ENCODE data around the gene GATD1. TPM values are rescaled to one million over a fixed set of nuclear protein-coding genes. Genes with fewer than 3 reads are reported as not detected.

GATD1 gene
- total and polyA plus RNA-seq, 2 donors = 13.0 to 31.2 TPM

DNA sequence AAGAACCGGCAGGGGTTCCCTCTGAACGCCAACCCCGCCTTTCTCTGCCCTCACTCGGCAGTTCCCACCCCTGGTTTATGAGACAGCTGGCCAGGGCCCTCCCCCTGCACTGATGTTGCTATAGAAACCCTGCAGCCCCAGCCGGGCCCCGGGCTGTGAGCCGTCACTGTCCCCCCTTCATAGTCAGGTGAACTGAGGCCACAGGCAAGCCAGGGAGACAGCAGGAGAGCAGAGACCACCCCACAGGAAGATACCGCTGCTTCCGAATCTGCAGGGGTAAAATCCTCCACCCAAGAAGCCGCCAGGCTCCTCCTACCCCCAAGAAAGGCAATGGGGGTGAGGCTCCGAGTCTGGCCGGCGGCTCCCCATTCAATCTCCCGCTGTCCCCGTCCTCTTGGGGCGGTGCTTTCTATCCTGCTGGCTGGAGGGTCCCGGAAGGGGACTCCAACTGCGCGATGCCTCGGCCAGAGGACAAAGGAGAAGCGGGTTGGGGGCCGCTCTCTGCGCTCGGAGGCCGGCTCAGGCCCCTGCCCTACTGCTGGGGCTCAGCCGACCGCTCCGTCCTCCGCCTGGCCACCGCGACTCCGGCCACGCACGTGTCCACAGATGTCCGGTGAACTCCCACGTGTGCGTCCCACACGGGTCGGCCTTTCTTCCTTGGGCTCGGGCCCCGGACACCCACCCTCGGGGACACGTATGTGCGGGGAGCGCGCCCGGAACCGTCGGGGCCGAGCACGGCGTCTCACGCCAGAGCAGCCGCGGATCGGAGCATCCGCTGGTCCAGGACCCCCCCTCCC is 20.2 kb upstream of the GATD1 start:
- Histone ChIP-seq H3K27me3 (ENCODE audit: control insufficient read depth in 2 of 2, insufficient read depth in 1 of 2, low read length in 1 of 2) (no peaks in the 10 kb centered on the region), H3K36me3 (ENCODE audit: control insufficient read depth in 2 of 2, insufficient read depth in 2 of 2, low read length in 1 of 2) (peaks cover 35 to 54% of the 10 kb centered on the region in 2 donors), H3K9me3 (ENCODE audit: control insufficient read depth in 2 of 2, insufficient read depth in 1 of 2, low read length in 1 of 2) (peaks cover 0 to 3% of the 10 kb centered on the region in 2 donors), H3K4me3 (ENCODE audit: low read length in 2 of 2) (peak overlapping the region; percentile 81 to 82), H3K27ac (ENCODE audit: low read depth in 1 of 2, low read length in 1 of 2) (peak overlapping the region; percentile 90 to 92), H3K4me1 (ENCODE audit: control insufficient read depth in 2 of 2, insufficient read depth in 2 of 2, low read length in 2 of 2) (peaks cover 21 to 32% of the 10 kb centered on the region in 2 donors)
- DNase-seq (ENCODE audit: low read depth in 6 of 9, low spot score in 9 of 9) = peak in 6 of 9 donors; percentile 52 to 85 (median 70)
- WGBS = under 1% methylated on average over 57 of the region's 57 CpGs

- Histone ChIP-seq H3K4me1 (ENCODE audit: control insufficient read depth in 2 of 2, insufficient read depth in 2 of 2, low read length in 2 of 2) (peaks cover 21 to 31% of the 10 kb centered on the region in 2 donors), H3K27me3 (ENCODE audit: control insufficient read depth in 2 of 2, insufficient read depth in 1 of 2, low read length in 1 of 2) (no peaks in the 10 kb centered on the region), H3K36me3 (ENCODE audit: control insufficient read depth in 2 of 2, insufficient read depth in 2 of 2, low read length in 1 of 2) (peaks cover 34 to 53% of the 10 kb centered on the region in 2 donors), H3K27ac (ENCODE audit: low read depth in 1 of 2, low read length in 1 of 2) (peak overlapping the region; percentile 90 to 92), H3K9me3 (ENCODE audit: control insufficient read depth in 2 of 2, insufficient read depth in 1 of 2, low read length in 1 of 2) (peaks cover 0 to 3% of the 10 kb centered on the region in 2 donors), H3K4me3 (ENCODE audit: low read length in 2 of 2) (peak overlapping the region; percentile 81 to 82)
- DNase-seq (ENCODE audit: low read depth in 6 of 9, low spot score in 9 of 9) = no peak
- 38% methylated on average over 18 of the region's 18 CpGs for WGBS
Observed at GRCh38 chr11:796565-797295, 19.4 kb upstream of the GATD1 start.

DNA sequence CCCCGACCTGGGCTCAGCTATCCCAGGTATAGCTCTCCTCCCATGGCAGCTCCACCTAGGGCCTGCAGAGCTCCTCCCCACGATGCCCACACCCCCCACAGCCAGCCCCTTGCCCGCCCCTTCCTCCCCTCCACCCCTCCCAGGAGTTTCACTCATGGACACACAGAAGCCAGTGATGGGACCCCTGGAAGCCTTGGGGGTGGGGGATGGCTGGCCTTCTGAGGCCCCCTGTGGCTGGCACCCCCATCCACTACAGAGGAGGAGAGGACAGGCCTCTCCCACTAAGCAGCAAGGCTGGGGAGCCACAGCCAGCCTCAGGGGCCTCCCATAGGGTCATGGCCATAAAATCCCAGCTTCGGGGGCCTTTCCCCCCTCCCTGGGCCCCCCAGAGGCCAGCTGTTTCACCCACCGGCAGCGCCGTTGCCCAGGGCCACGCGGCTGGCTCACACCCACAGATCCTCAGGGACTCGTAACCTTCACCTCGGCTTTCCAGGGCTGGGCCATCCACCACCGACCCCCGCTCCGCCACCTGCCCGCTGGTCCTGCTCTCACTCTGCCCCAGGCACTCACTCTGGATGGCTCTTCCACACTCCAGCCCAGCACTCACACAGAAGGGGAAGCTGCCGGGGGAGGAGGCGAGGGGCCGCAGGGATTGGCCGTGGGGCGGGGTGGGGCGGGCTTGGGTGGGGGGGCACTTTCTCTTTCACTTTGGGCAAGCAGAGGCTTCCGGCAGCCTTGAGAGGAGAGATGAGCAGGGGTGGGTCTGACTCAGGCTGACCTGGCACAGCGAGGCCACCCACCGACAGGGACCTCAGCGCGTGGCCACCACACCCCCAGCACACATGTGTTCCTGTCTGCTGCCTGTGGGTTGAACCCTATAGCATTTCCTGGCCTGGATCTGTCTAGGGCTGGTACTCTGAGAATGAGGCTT is 18.6 kb upstream of the GATD1 start:
- WGBS = 7% methylated on average over 26 of the region's 26 CpGs
- Histone ChIP-seq H3K36me3 (ENCODE audit: control insufficient read depth in 2 of 2, insufficient read depth in 2 of 2, low read length in 1 of 2) (peaks cover 30 to 54% of the 10 kb centered on the region in 2 donors), H3K9me3 (ENCODE audit: control insufficient read depth in 2 of 2, insufficient read depth in 1 of 2, low read length in 1 of 2) (peaks cover 0 to 3% of the 10 kb centered on the region in 2 donors)

DNA sequence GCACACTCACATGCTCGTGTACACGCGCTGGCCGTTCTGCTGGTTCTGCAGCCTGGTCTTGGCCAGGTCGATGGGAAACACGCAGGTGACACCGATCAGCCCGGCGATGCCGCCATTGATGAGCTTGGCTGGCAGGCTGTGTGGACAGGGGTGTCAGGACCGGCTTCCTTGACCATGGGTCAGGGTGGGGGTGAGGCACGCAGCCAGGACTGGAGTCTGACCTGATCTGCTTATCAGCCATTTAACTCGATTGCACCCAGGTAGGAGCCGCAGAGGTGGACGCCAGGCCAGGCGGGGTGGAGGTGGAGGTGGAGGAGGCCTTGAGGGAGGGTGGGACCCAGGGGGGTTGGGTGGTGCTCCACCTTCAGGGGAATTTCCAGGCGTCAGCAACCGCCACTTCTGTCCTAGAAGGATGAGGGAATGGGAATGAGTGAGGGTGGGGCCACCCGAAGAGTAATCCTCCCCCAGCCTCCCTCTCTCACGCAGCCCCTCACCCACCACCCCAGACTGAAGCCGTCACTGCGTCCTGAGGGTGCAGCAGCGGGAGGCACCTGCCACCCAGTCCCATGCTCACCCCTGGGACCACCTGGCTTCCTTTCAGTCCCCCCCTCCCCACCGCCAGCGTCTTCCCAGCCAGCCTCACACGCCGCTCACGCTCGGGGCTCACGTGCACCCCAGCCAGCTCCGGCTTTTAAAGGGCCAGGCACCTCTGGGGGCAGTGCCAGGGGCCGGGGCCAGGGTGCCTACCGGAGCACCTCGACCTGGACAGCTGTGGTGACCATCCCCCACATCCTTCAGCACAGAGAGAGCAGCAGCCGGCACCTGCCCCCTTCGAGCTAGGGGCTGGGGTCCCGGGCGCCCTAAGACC is 17.7 kb upstream of the GATD1 start:
- Histone ChIP-seq H3K36me3 (ENCODE audit: control insufficient read depth in 2 of 2, insufficient read depth in 2 of 2, low read length in 1 of 2) (peaks cover 22 to 46% of the 10 kb centered on the region in 2 donors), H3K27me3 (ENCODE audit: control insufficient read depth in 2 of 2, insufficient read depth in 1 of 2, low read length in 1 of 2) (peaks cover 0 to 11% of the 10 kb centered on the region in 2 donors), H3K4me3 (ENCODE audit: low read length in 2 of 2) (peak overlapping the region; percentile 81 to 82), H3K27ac (ENCODE audit: low read depth in 1 of 2, low read length in 1 of 2) (no peak overlapping the region), H3K9me3 (ENCODE audit: control insufficient read depth in 2 of 2, insufficient read depth in 1 of 2, low read length in 1 of 2) (peaks cover 0 to 3% of the 10 kb centered on the region in 2 donors), H3K4me1 (ENCODE audit: control insufficient read depth in 2 of 2, insufficient read depth in 2 of 2, low read length in 2 of 2) (peaks cover 25 to 31% of the 10 kb centered on the region in 2 donors)
- peak in 2 of 9 donors; percentile 42 to 50 for DNase-seq (ENCODE audit: low read depth in 6 of 9, low spot score in 9 of 9)
- WGBS = 67% methylated on average over 38 of the region's 38 CpGs

More for the DNA sequence above, 18.6 kb upstream of the GATD1 start:
- Histone ChIP-seq H3K27me3 (ENCODE audit: control insufficient read depth in 2 of 2, insufficient read depth in 1 of 2, low read length in 1 of 2) (peaks cover 0 to 2% of the 10 kb centered on the region in 2 donors), H3K4me3 (ENCODE audit: low read length in 2 of 2) (peak overlapping the region; percentile 81 to 82), H3K4me1 (ENCODE audit: control insufficient read depth in 2 of 2, insufficient read depth in 2 of 2, low read length in 2 of 2) (peaks cover 23 to 31% of the 10 kb centered on the region in 2 donors), H3K27ac (ENCODE audit: low read depth in 1 of 2, low read length in 1 of 2) (peak overlapping the region; percentile 90 to 92)
- DNase-seq (ENCODE audit: low read depth in 6 of 9, low spot score in 9 of 9) = peak in 5 of 9 donors; percentile 54 to 85 (median 74)

DNA sequence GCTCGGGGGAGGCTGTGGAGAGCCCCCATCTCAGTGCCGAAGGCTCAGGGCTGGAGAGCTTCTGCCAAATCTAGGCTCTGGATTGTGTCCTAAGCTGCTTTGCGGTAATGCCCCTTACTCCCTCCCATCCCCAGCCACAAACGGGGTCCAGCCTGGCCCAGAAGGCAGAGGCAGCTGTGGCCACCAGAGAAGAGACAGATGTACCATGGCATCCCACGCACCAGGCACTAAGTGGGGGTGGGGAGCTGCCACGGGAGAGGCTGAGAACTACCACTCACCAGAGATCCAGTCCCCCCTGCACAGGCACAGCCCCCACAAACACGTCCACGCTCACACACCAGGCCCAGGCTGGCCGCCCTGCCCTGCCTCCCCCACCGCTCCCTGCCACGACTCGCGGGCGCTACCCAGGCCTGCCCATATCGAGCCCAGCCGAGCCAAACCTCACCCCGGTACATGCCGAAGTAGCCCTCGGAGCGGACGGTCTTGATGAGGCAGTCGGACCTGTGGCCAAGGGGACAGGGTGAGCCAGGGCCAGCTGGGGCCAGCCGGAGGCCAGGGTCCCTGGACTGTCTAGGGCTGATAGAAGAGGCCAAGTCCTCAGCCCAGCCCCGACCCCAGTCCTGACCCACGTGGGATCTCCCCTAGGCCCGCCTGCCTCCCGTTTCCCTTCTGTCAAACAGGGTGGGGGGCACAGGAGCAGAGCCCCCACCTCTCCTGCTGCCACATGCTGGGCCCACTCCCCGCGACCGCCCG is 16.9 kb upstream of the GATD1 start:
- Histone ChIP-seq H3K9me3 (ENCODE audit: control insufficient read depth in 2 of 2, insufficient read depth in 1 of 2, low read length in 1 of 2) (peaks cover 0 to 3% of the 10 kb centered on the region in 2 donors), H3K36me3 (ENCODE audit: control insufficient read depth in 2 of 2, insufficient read depth in 2 of 2, low read length in 1 of 2) (peaks cover 18 to 37% of the 10 kb centered on the region in 2 donors), H3K4me3 (ENCODE audit: low read length in 2 of 2) (no peak overlapping the region), H3K27me3 (ENCODE audit: control insufficient read depth in 2 of 2, insufficient read depth in 1 of 2, low read length in 1 of 2) (peaks cover 7 to 19% of the 10 kb centered on the region in 2 donors), H3K27ac (ENCODE audit: low read depth in 1 of 2, low read length in 1 of 2) (no peak overlapping the region), H3K4me1 (ENCODE audit: control insufficient read depth in 2 of 2, insufficient read depth in 2 of 2, low read length in 2 of 2) (peaks cover 25 to 31% of the 10 kb centered on the region in 2 donors)
- no peak for DNase-seq (ENCODE audit: low read depth in 6 of 9, low spot score in 9 of 9)
- WGBS = 96% methylated on average over 31 of the region's 31 CpGs

- H3K4me3 ChIP-seq (ENCODE audit: low read length in 2 of 2) = no peak overlapping the region
- H3K27ac ChIP-seq (ENCODE audit: low read depth in 1 of 2, low read length in 1 of 2) = no peak overlapping the region
- peaks cover 15 to 33% of the 10 kb centered on the region in 2 donors for H3K36me3 ChIP-seq (ENCODE audit: control insufficient read depth in 2 of 2, insufficient read depth in 2 of 2, low read length in 1 of 2)
- H3K4me1 ChIP-seq (ENCODE audit: control insufficient read depth in 2 of 2, insufficient read depth in 2 of 2, low read length in 2 of 2) = peaks cover 25 to 31% of the 10 kb centered on the region in 2 donors
- H3K9me3 ChIP-seq (ENCODE audit: control insufficient read depth in 2 of 2, insufficient read depth in 1 of 2, low read length in 1 of 2) = peaks cover 0 to 3% of the 10 kb centered on the region in 2 donors
- H3K27me3 ChIP-seq (ENCODE audit: control insufficient read depth in 2 of 2, insufficient read depth in 1 of 2, low read length in 1 of 2) = peaks cover 10 to 25% of the 10 kb centered on the region in 2 donors
- WGBS = 98% methylated on average over 7 of the region's 7 CpGs
- no peak for DNase-seq (ENCODE audit: low read depth in 6 of 9, low spot score in 9 of 9)
Observed at GRCh38 chr11:793556-793955, 16.3 kb upstream of the GATD1 start.

GRCh38 chr11:792873-793272 is 15.6 kb upstream of the GATD1 start:
- 98% methylated on average over 13 of the region's 13 CpGs for WGBS
- H3K4me1 ChIP-seq (ENCODE audit: control insufficient read depth in 2 of 2, insufficient read depth in 2 of 2, low read length in 2 of 2) = peaks cover 21 to 28% of the 10 kb centered on the region in 2 donors
- no peak for DNase-seq (ENCODE audit: low read depth in 6 of 9, low spot score in 9 of 9)
- peaks cover 10 to 32% of the 10 kb centered on the region in 2 donors for H3K27me3 ChIP-seq (ENCODE audit: control insufficient read depth in 2 of 2, insufficient read depth in 1 of 2, low read length in 1 of 2)
- peaks cover 15 to 33% of the 10 kb centered on the region in 2 donors for H3K36me3 ChIP-seq (ENCODE audit: control insufficient read depth in 2 of 2, insufficient read depth in 2 of 2, low read length in 1 of 2)
- no peak overlapping the region for H3K27ac ChIP-seq (ENCODE audit: low read depth in 1 of 2, low read length in 1 of 2)
- H3K4me3 ChIP-seq (ENCODE audit: low read length in 2 of 2) = no peak overlapping the region
- H3K9me3 ChIP-seq (ENCODE audit: control insufficient read depth in 2 of 2, insufficient read depth in 1 of 2, low read length in 1 of 2) = peaks cover 0 to 3% of the 10 kb centered on the region in 2 donors
